ENCODE data around the gene PPCDC.

PPCDC gene

GRCh38 chr15:75022783-75023180 lies 608 bp upstream of the PPCDC start:
- TF ChIP-seq REST (IDR thresholded peaks at IDR 0.05; ENCODE audit: low read depth) (no peak), YY1 (IDR thresholded peaks at IDR 0.05; ENCODE audit: low read depth) (no peak), NFIC (IDR thresholded peaks at IDR 0.05) (no peak), EP300 (IDR thresholded peaks at IDR 0.05; ENCODE audit: borderline replicate concordance) (no peak), MAX (IDR thresholded peaks at IDR 0.05) (no peak), CEBPB (IDR thresholded peaks at IDR 0.05) (no peak), USF1 (IDR thresholded peaks at IDR 0.05) (no peak)

- no peak for TF ChIP-seq FOXM1 (IDR thresholded peaks at IDR 0.05; ENCODE audit: borderline replicate concordance, low read depth)
- TF ChIP-seq CEBPB (IDR thresholded peaks at IDR 0.05): no peak
- no peak for TF ChIP-seq NFIC (IDR thresholded peaks at IDR 0.05)
- no peak for TF ChIP-seq YY1 (IDR thresholded peaks at IDR 0.05; ENCODE audit: low read depth)
Observed at GRCh38 chr15:75023872-75024636, 664 bp downstream of the PPCDC start.

GRCh38 chr15:75025107-75025506 lies 1.7 kb downstream of the PPCDC start:
- no peak for TF ChIP-seq ZBTB7A (IDR thresholded peaks at IDR 0.05; ENCODE audit: low read depth)

- TF ChIP-seq MAX (IDR thresholded peaks at IDR 0.05): no peak
- no peak for TF ChIP-seq EGR1 (IDR thresholded peaks at IDR 0.05)
- TF ChIP-seq TEAD4 (IDR thresholded peaks at IDR 0.05): no peak
- TF ChIP-seq TCF12 (IDR thresholded peaks at IDR 0.05; ENCODE audit: low read depth): no peak
- TF ChIP-seq REST (IDR thresholded peaks at IDR 0.05; ENCODE audit: low read depth): no peak
- no peak for TF ChIP-seq CREB1 (IDR thresholded peaks at IDR 0.05; ENCODE audit: low read depth)
- TF ChIP-seq NFIC (IDR thresholded peaks at IDR 0.05): no peak
- TF ChIP-seq USF1 (IDR thresholded peaks at IDR 0.05): no peak
- TF ChIP-seq CEBPB (IDR thresholded peaks at IDR 0.05): no peak
- no peak for TF ChIP-seq YY1 (IDR thresholded peaks at IDR 0.05; ENCODE audit: low read depth)
- no peak for TF ChIP-seq TAF1 (IDR thresholded peaks at IDR 0.05; ENCODE audit: low read depth)
- TF ChIP-seq RAD21 (IDR thresholded peaks at IDR 0.05; ENCODE audit: low read depth): no peak
- TF ChIP-seq ZBTB7A (IDR thresholded peaks at IDR 0.05; ENCODE audit: low read depth): no peak
- no peak for TF ChIP-seq EP300 (IDR thresholded peaks at IDR 0.05; ENCODE audit: borderline replicate concordance)
- TF ChIP-seq FOXM1 (IDR thresholded peaks at IDR 0.05; ENCODE audit: borderline replicate concordance, low read depth): no peak
Observed at GRCh38 chr15:75025548-75026260, 2.3 kb downstream of the PPCDC start.

- TF ChIP-seq YY1 (IDR thresholded peaks at IDR 0.05; ENCODE audit: low read depth) (no peak), REST (IDR thresholded peaks at IDR 0.05; ENCODE audit: low read depth) (no peak), FOXM1 (IDR thresholded peaks at IDR 0.05; ENCODE audit: borderline replicate concordance, low read depth) (no peak), RAD21 (IDR thresholded peaks at IDR 0.05; ENCODE audit: low read depth) (no peak)
Observed at GRCh38 chr15:75027551-75027950, 4.2 kb downstream of the PPCDC start.

Measured in Ishikawa (cell line).